ENCODE data around the gene SCGB3A2.

SCGB3A2 gene, protein sequence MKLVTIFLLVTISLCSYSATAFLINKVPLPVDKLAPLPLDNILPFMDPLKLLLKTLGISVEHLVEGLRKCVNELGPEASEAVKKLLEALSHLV

GRCh38 chr5:147878066-147878759 lies at the start of gene SCGB3A2:
Gene SCGB3A2 (plus strand): TSS chr5:147878711. CDS start chr5:147878804, 93 bp downstream.
- DNase-seq, result no peak

GRCh38 chr5:147830035-147830434 lies 48.5 kb upstream of the SCGB3A2 start:
- DNase-seq, result no peak

DNA sequence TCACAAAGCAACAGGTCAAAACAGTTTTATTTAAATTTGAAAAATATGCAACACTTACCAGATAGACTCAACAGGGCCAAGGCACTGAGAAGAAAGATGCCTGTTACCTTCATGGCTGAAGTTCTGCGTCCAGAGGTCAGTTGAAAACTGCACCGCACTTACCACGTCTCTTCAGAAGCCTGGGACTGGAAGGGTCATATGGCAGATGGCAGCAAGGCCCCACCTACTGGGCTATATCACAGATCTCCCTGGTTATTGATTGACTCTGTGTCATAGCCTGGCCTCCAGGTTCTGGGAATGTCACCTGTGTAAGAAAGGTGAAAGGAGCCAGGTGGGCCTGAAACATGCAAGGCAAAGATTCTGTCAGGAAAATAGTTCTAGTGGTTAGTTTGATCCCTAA lies 47.0 kb upstream of the SCGB3A2 start, which contains the start of gene SPINK1:
TSS of gene SPINK1 (minus strand) at position 207 of the 400 bp plus-strand sequence. CDS start at position 113, 94 bp downstream.
- no peak for DNase-seq

- no peak for DNase-seq
These were observed 46.0 kb upstream of the SCGB3A2 start for GRCh38 chr5:147832541-147832940.

DNA sequence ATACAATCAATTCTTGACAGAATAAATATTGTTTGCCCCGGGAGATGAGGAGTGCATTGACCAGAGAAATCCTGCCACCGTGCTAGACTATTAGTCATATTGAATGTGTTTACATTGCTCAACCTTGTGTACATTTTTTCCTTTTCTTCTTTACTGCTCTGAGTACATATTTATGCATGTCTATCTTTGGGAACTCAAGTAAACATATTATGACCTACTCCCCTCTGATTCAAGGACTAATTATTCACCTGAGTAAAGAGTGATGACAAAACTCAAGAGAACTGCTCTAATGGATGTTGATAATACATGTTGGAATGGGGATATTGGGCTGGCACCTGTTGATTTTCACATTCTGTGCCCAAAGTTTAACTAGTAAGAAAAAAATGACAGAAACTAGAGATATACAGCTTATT lies 43.1 kb upstream of the SCGB3A2 start:
- no peak for DNase-seq

GRCh38 chr5:147836439-147836838 lies 42.1 kb upstream of the SCGB3A2 start:
- no peak for DNase-seq

GRCh38 chr5:147842869-147843268 lies 35.6 kb upstream of the SCGB3A2 start:
- no peak for DNase-seq

DNA sequence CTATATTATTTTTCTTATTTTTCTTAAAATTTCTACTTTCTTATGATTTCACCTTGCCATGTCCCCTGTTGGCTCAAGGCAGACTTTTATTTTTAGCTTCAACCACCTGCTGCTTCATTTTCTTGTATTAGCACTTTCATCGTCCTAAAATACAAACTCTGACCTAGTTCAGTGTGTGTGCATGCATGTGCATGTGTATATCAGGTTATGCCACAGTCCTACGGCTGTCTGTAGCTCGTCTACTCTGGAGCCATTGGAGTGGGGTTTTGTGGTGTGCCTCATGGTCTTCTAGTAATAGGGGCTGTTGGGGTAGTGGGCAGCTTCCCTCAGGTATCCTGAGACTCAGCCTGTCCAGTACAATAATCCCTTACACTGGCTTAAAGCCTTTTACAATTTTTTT lies 33.7 kb upstream of the SCGB3A2 start:
- DNase-seq, result no peak

DNA sequence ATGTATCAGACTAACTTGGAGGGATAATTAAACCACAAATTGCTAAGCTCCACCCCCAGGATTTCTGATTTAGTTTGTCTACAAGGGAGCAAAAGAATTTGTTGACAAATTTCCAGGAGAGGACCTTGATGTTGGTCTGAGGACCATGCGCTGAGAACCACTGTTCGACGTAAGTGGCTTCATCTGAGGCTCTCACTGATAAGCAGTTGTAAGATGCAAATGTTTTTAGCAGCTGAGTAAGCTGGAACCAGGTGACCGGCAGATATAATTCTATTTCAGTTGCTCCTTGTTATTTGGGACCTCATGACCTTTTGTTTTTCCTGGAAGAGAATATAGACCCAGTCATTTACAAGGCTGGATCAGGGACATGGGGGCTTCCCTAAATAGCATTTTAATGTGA lies 32.9 kb upstream of the SCGB3A2 start:
- no peak for DNase-seq

GRCh38 chr5:147849226-147849625 lies 29.3 kb upstream of the SCGB3A2 start:
- no peak for DNase-seq

DNA sequence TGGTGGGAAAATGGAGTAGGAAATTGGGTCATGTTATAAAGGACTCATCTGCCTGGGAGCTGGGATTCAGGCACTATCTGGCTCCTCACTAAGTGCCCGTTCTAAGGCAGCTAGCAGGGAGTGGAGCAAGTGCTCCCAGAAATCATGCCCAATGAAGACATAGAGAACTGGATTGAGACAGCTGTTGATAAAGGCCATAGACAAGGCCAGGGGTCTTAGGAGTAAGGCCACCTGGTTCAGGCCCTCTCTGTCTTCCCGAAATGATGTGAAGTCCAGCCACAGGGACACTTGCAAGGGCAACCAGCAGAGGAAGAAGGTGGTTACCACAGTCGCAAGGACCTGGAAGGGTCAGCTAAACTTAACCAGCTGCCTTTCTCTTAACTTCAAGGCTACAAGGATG lies 26.9 kb upstream of the SCGB3A2 start:
- no peak for DNase-seq

- DNase-seq, result no peak
These were observed 26.1 kb upstream of the SCGB3A2 start for GRCh38 chr5:147852365-147852764.

DNA sequence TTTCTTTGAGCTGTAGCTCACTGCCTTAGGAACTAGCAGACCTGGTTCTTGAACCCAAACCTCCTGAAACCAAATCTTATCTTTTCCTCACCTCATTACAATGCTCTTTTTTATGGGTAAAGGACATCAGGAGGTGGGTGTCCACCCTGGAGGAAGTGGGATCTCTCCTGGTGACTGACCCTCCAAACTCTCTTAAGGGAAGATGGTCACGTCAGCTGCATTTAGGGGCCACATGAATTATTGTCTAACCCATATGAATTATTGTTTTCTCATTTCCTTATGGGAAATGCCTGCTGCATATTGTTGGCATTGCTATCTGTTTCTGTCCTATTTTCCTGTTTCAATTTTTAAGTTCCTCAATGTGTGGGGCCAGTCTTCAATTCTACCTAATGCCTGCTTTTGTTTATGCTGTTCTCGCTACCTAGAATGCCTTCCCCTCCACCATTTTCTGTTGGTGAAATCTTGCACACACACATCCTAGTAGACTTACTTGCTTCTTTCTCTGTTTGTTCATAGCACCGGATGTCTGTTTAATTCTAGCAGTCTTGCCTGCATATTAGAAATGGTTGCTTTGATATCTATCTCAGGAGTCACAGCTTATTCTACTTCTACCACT lies 25.0 kb upstream of the SCGB3A2 start:
- DNase-seq, result no peak

DNA sequence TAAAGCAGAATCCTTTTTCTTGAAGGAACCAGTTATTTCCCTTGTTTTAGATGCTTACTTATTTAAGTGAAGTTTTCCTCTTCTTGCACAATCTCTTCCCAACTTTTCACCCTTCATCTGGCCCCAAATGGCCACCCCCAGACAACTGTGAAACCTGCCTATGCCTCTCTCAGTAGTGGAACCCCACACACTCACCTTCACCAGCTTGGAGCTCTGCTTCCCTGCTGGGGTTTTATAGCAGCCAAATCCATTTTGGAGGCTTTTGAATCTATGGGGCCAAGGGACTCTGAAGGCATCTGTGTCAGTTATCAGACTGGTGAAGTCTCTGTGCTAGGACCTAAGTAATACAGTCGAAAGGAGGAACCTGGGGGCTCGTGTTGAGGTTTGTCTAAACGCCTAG lies 24.2 kb upstream of the SCGB3A2 start:
- DNase-seq, result no peak

GRCh38 chr5:147854894-147855773 lies 23.4 kb upstream of the SCGB3A2 start:
- no peak for DNase-seq

DNA sequence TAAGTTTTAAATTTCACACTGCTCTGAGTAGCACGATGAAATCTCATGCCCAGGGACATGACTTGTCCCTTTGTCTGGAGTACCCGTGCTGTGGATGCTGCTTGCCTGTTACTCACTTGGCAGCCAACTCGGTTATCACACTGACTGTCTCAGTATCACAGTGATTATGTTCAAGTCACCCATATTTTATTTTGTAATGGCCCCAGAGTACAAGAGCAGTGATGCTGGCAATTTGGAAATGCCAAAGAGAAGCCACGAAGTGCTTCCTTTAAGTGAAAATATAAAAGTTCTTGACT lies 22.8 kb upstream of the SCGB3A2 start:
- DNase-seq, result no peak

GRCh38 chr5:147856801-147857200 lies 21.7 kb upstream of the SCGB3A2 start:
- no peak for DNase-seq

- DNase-seq, result peak; percentile 20
These were observed 21.0 kb upstream of the SCGB3A2 start for GRCh38 chr5:147857302-147858129.

GRCh38 chr5:147858565-147858964 lies 19.9 kb upstream of the SCGB3A2 start:
- DNase-seq, result no peak

GRCh38 chr5:147859962-147860640 lies 18.4 kb upstream of the SCGB3A2 start:
- no peak for DNase-seq

DNA sequence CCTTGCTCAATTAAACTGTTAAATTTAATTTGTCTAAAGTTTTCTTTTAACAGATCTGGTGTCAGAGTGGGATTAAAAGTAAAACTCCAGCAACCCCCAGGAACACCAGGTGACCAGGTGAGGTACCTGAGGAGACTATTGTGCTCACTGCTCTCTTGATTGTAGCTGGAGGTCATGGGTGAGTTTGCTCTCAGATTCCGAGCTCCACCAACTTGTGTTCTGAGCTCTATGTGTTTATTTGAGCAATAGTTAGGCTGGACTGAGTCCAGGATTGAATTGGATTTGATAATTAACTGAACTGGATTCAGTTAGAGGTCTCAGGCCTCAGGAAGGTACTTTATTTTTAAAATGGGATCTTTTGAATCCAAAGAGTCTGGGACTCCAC lies 17.9 kb upstream of the SCGB3A2 start:
- no peak for DNase-seq
